GM21360 (cell line): ENCODE measurements around the gene PPIL6.
A peak's percentile ranks its signal among the peaks of the same experiment; 100 is the strongest.

Experiments used
- ATAC-seq: cut with Tn5 transposase; IDR thresholded peaks from one replicate; pipeline ENCODE4 v1.9.1; 2021; ENCODE audit warnings: mild to moderate bottlenecking, moderate library complexity; ENCODE audit not compliant: unreplicated experiment

The PPIL6 gene

GRCh38 chr6:109440331-109441068, at the start of gene PPIL6, which contains the start of gene SMPD2:
Gene PPIL6, minus strand, starts transcription at chr6:109440628. Its CDS starts 38 bp downstream, at chr6:109440590.
Gene SMPD2, plus strand, starts transcription at chr6:109440724. Its CDS starts 398 bp downstream, at chr6:109441122.
- peak; percentile 84 for ATAC-seq

- no peak for ATAC-seq
Measured at GRCh38 chr6:109488001-109488400, 47.6 kb upstream of the PPIL6 start.

GRCh38 chr6:109486068-109486467, 45.6 kb upstream of the PPIL6 start:
- no peak for ATAC-seq

- no peak for ATAC-seq
Measured at GRCh38 chr6:109485266-109485935, 45.0 kb upstream of the PPIL6 start.

- no peak for ATAC-seq
Measured at GRCh38 chr6:109484122-109484521, 43.7 kb upstream of the PPIL6 start.

- ATAC-seq, result no peak
Measured at GRCh38 chr6:109483735-109484057, 43.3 kb upstream of the PPIL6 start.

- peak; percentile 89 for ATAC-seq
Measured at GRCh38 chr6:109482905-109483734, 42.7 kb upstream of the PPIL6 start, which contains the start of gene ZBTB24. Gene ZBTB24, minus strand, starts transcription at chr6:109483219. Its CDS starts 1,193 bp downstream, at chr6:109482026.

- no peak for ATAC-seq
Measured at GRCh38 chr6:109480993-109481480, 40.6 kb upstream of the PPIL6 start.

GRCh38 chr6:109478841-109479624, 38.6 kb upstream of the PPIL6 start:
- ATAC-seq, result no peak

- ATAC-seq, result no peak
Measured at GRCh38 chr6:109478222-109478805, 37.9 kb upstream of the PPIL6 start.

- no peak for ATAC-seq
Measured at GRCh38 chr6:109477725-109478124, 37.3 kb upstream of the PPIL6 start.

- no peak for ATAC-seq
Measured at GRCh38 chr6:109477184-109477583, 36.8 kb upstream of the PPIL6 start.

GRCh38 chr6:109475625-109476024, 35.2 kb upstream of the PPIL6 start:
- no peak for ATAC-seq

GRCh38 chr6:109474995-109475394, 34.6 kb upstream of the PPIL6 start:
- no peak for ATAC-seq

- no peak for ATAC-seq
Measured at GRCh38 chr6:109473120-109473519, 32.7 kb upstream of the PPIL6 start.

- peak; percentile 59 for ATAC-seq
Measured at GRCh38 chr6:109472132-109472995, 31.9 kb upstream of the PPIL6 start.

- ATAC-seq, result no peak
Measured at GRCh38 chr6:109471105-109471810, 30.8 kb upstream of the PPIL6 start.

GRCh38 chr6:109469591-109470189, 29.3 kb upstream of the PPIL6 start:
- ATAC-seq, result no peak
